ENCODE data around the gene SIK3.
"Not testable (repeated sequence)": the region's sequence is repeated elsewhere in the genome, so short reads cannot be mapped to it uniquely, and the experiment has no call there.

The SIK3 gene

DNA sequence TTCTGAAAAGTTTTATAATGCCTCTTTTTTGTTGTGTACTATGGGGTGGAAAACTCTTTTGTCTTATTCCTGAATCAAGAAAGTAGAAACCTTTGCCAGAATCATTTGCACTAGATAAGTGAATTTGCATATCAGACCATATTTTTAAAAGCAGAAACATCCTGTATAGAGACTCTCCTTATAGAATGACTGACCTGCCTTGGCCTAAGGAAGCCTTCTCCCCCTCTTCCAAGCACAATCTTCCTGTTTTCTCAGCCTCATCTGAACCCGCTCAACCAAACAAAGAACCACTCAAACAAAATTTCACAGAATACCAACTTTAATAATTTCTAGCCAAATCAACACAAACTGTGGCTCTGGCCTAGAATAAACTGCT, 60.3 kb downstream of the SIK3 start:
- Histone ChIP-seq H3K9me3 (no peaks in the 10 kb centered on the region), H3K27ac (no peak overlapping the region), H3K4me1 (peaks cover 0 to 14% (median 7%) of the 10 kb centered on the region in 4 donors), H3K27me3 (no peaks in the 10 kb centered on the region), H3K4me3 (no peak overlapping the region), H3K36me3 (no peaks in the 10 kb centered on the region)
- no peak for TF ChIP-seq CTCF (IDR thresholded peaks at IDR 0.05)
- DNase-seq = no peak
- intact Hi-C loops (cut with DNase I; ENCODE audit: low total_unique reads) = no loop called here

- Histone ChIP-seq H3K27me3 (no peaks in the 10 kb centered on the region), H3K4me3 (no peak overlapping the region), H3K4me1 (peaks cover 0 to 14% (median 7%) of the 10 kb centered on the region in 4 donors), H3K9me3 (no peaks in the 10 kb centered on the region), H3K27ac (no peak overlapping the region), H3K36me3 (no peaks in the 10 kb centered on the region)
- TF ChIP-seq CTCF (IDR thresholded peaks at IDR 0.05) = no peak
- DNase-seq = no peak
- intact Hi-C loops (cut with DNase I; ENCODE audit: low total_unique reads) = no loop called here
These were observed 60.8 kb downstream of the SIK3 start for GRCh38 chr11:117037279-117037974.

GRCh38 chr11:117034901-117035300, 63.3 kb downstream of the SIK3 start:
- DNase-seq = no peak
- Histone ChIP-seq H3K27me3 (no peaks in the 10 kb centered on the region), H3K4me1 (peaks cover 0 to 14% (median 7%) of the 10 kb centered on the region in 4 donors), H3K9me3 (no peaks in the 10 kb centered on the region), H3K36me3 (no peaks in the 10 kb centered on the region), H3K4me3 (no peak overlapping the region), H3K27ac (no peak overlapping the region)
- intact Hi-C loops (cut with DNase I; ENCODE audit: low total_unique reads) = no loop called here
- TF ChIP-seq CTCF (IDR thresholded peaks at IDR 0.05) = no peak

GRCh38 chr11:117026593-117027330, 71.5 kb downstream of the SIK3 start:
- H3K4me1 ChIP-seq = peaks cover 0 to 10% (median 0%) of the 10 kb centered on the region in 4 donors
- H3K36me3 ChIP-seq = no peaks in the 10 kb centered on the region
- no peaks in the 10 kb centered on the region for H3K27me3 ChIP-seq
- no peak overlapping the region for H3K27ac ChIP-seq
- no peak for DNase-seq
- H3K4me3 ChIP-seq = no peak overlapping the region
- intact Hi-C loops (cut with DNase I; ENCODE audit: low total_unique reads) = no loop called here
- no peak for TF ChIP-seq CTCF (IDR thresholded peaks at IDR 0.05)
- H3K9me3 ChIP-seq = no peaks in the 10 kb centered on the region

GRCh38 chr11:117023707-117024106, 74.5 kb downstream of the SIK3 start:
- H3K27me3 ChIP-seq; DNase-seq; H3K27ac ChIP-seq; H3K9me3 ChIP-seq; intact Hi-C loops (cut with DNase I; ENCODE audit: low total_unique reads); H3K36me3 ChIP-seq; H3K4me3 ChIP-seq: not testable (repeated sequence)
- peaks cover 0 to 10% (median 2%) of the 10 kb centered on the region in 4 donors for H3K4me1 ChIP-seq

DNA sequence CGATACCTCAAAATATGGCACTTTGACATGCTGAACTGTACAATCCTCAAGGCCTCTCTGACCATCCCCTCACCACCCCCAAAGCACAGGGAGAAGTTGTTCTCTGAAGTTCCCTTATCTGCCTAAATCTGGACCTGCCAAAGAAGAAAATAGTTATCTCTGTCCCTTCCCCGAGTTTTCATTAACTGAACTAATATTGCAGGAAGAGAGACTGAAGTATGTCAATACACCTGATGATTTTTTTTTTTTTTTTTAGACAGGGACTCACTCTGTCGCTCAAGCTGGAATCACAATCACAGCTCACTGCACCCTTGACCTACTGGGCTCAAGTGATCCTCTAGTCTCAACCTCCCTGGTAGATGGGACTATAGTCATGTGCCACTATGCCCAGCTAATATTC, 75.0 kb downstream of the SIK3 start:
- Histone ChIP-seq H3K4me3 (no peak overlapping the region), H3K27ac (no peak overlapping the region), H3K4me1 (peaks cover 0 to 10% (median 2%) of the 10 kb centered on the region in 4 donors), H3K9me3 (no peaks in the 10 kb centered on the region), H3K27me3 (no peaks in the 10 kb centered on the region), H3K36me3 (no peaks in the 10 kb centered on the region)
- TF ChIP-seq CTCF (IDR thresholded peaks at IDR 0.05) = no peak
- intact Hi-C loops (cut with DNase I; ENCODE audit: low total_unique reads) = no loop called here
- no peak for DNase-seq
